Endodermal cell (in vitro differentiated cells): Measurements from ENCODE around the gene CELF4. TPM values are rescaled to one million over a fixed set of nuclear protein-coding genes. Genes with fewer than 3 reads are reported as not detected.

Experiments
- DNase-seq: peaks from one replicate; pipeline ENCODE4 v3.0.0-alpha.2; 2017
- H3K27ac ChIP-seq: 2 replicates; pipeline ENCODE4 v1.5.1; 2013; ENCODE audit warnings: mild to moderate bottlenecking, low read depth, low read length, moderate library complexity
- H3K27me3 ChIP-seq: 2 replicates; pipeline ENCODE4 v1.6.1; 2013; ENCODE audit warnings: mild to moderate bottlenecking, low read length, moderate library complexity; ENCODE audit not compliant: insufficient read depth, control insufficient read depth, poor library complexity, severe bottlenecking
- H3K36me3 ChIP-seq: 2 replicates; pipeline ENCODE4 v1.7.0; 2013; ENCODE audit warnings: mild to moderate bottlenecking, low read length, moderate library complexity; ENCODE audit not compliant: control insufficient read depth, insufficient read depth
- H3K4me1 ChIP-seq: one replicate; pipeline ENCODE4 v1.7.0; 2013; ENCODE audit warnings: low read length; ENCODE audit not compliant: control insufficient read depth, insufficient read depth
- H3K4me3 ChIP-seq: 2 replicates; pipeline ENCODE4 v1.5.1; 2013; ENCODE audit warnings: mild to moderate bottlenecking, low read length, moderate library complexity
- H3K9ac ChIP-seq: 2 replicates; pipeline ENCODE4 v1.6.1; 2013; ENCODE audit warnings: mild to moderate bottlenecking, low read length, moderate library complexity; ENCODE audit not compliant: poor library complexity, severe bottlenecking; ENCODE audit errors: extremely low read depth
- H3K9me3 ChIP-seq: 2 replicates; pipeline ENCODE4 v1.6.1; 2013; ENCODE audit warnings: mild to moderate bottlenecking, low read length, moderate library complexity; ENCODE audit not compliant: control insufficient read depth
- H3K27ac Mint-ChIP-seq: 2 replicates; pipeline ENCODE4 v1.8.0; 2020; ENCODE audit warnings: mixed read lengths
- H3K27me3 Mint-ChIP-seq: 2 replicates; pipeline ENCODE4 v1.8.0; 2021; ENCODE audit warnings: mild to moderate bottlenecking, mixed read lengths; ENCODE audit not compliant: insufficient read depth
- H3K36me3 Mint-ChIP-seq: 2 replicates; pipeline ENCODE4 v1.8.0; 2020; ENCODE audit warnings: low read depth, mixed read lengths
- H3K4me1 Mint-ChIP-seq: 2 replicates; pipeline ENCODE4 v1.8.0; 2020; ENCODE audit warnings: mixed read lengths
- H3K4me3 Mint-ChIP-seq: 2 replicates; pipeline ENCODE4 v1.8.0; 2020; ENCODE audit warnings: mild to moderate bottlenecking, moderate library complexity, mixed read lengths
- H3K9me3 Mint-ChIP-seq: 2 replicates; pipeline ENCODE4 v1.8.0; 2020; ENCODE audit warnings: mild to moderate bottlenecking, mixed read lengths
- CTCF ChIP-seq: fragments of 200-600 bp; sonication (generic); conservative IDR thresholded peaks from 2 replicates; pipeline ENCODE4 v1.5.0; 2021; ENCODE audit warnings: antibody characterized with exemption, mild to moderate bottlenecking
- WGBS, 2 experiments: methylation state at CpG; one replicate each; pipeline versions ENCODE4 v1.1.5 to v1.1.7; 2013; ENCODE audit warnings: missing lambda C conversion rate in 2 of 2, mixed read lengths in 1 of 2; ENCODE audit not compliant: insufficient coverage in 1 of 2, insufficient read length in 1 of 2; 5-methylcytosine and 5-hydroxymethylcytosine counted together
- total RNA-seq, 2 donors: library from RNA; stranded (reverse); fragmentation: NEBNext Ultra II Directional in 1 of 2; extraction: Animal tissue kit (Norgen Biotek cat#: 25700) in 1 of 2; gene quantifications; 2 replicates in 1 of 2; 3 replicates in 1 of 2; pipeline ENCODE4 v1.2.1, GENCODE V29; 2021

The CELF4 gene
- total RNA-seq, 2 donors from 2014 or later, result 5.7 to 6.7 TPM

- H3K27me3 ChIP-seq, result no peaks in the 10 kb centered on the region
- no peak for TF ChIP-seq CTCF
- Mint-ChIP-seq H3K36me3 (no peaks in the 10 kb centered on the region), H3K27ac (no peak overlapping the region), H3K9me3 (no peaks in the 10 kb centered on the region), H3K4me3 (no peak overlapping the region), H3K27me3 (peaks cover 3% of the 10 kb centered on the region), H3K4me1 (peaks cover 2% of the 10 kb centered on the region)
- no peak overlapping the region for H3K9ac ChIP-seq
- no peaks in the 10 kb centered on the region for H3K4me1 ChIP-seq
- no peak for DNase-seq
- no peak overlapping the region for H3K4me3 ChIP-seq
- WGBS, 2 experiments, result 89 to 91% methylated on average over 8 to 10 of the region's 10 CpGs
- no peaks in the 10 kb centered on the region for H3K36me3 ChIP-seq
- no peaks in the 10 kb centered on the region for H3K9me3 ChIP-seq
- no peak overlapping the region for H3K27ac ChIP-seq
Measured at GRCh38 chr18:37499913-37500312, 65.7 kb downstream of the CELF4 start.

- Histone ChIP-seq H3K4me1 (no peaks in the 10 kb centered on the region), H3K36me3 (no peaks in the 10 kb centered on the region), H3K27ac (peak overlapping the region; percentile 63), H3K4me3 (no peak overlapping the region), H3K9ac (no peak overlapping the region), H3K27me3 (no peaks in the 10 kb centered on the region), H3K9me3 (no peaks in the 10 kb centered on the region)
- Mint-ChIP-seq H3K4me1 (peaks cover 2% of the 10 kb centered on the region), H3K9me3 (no peaks in the 10 kb centered on the region), H3K4me3 (no peak overlapping the region), H3K27ac (no peak overlapping the region), H3K27me3 (peaks cover 3% of the 10 kb centered on the region), H3K36me3 (no peaks in the 10 kb centered on the region)
- WGBS, 2 experiments, result 67 to 75% methylated on average over 3 to 4 of the region's 4 CpGs
- DNase-seq, result no peak
- no peak for TF ChIP-seq CTCF
Measured at GRCh38 chr18:37499044-37499443, 66.6 kb downstream of the CELF4 start.

GRCh38 chr18:37497853-37498518 lies 67.6 kb downstream of the CELF4 start:
- no peak for DNase-seq
- no peak overlapping the region for H3K4me3 Mint-ChIP-seq
- peaks cover 2% of the 10 kb centered on the region for H3K27me3 Mint-ChIP-seq
- H3K4me1 ChIP-seq, result no peaks in the 10 kb centered on the region
- 83 to 96% methylated on average over 1 of the region's 1 CpG for whole genome bisulfite sequencing, 2 experiments
- H3K4me3 ChIP-seq, result no peak overlapping the region
- H3K27me3 ChIP-seq, result no peaks in the 10 kb centered on the region
- no peaks in the 10 kb centered on the region for H3K9me3 ChIP-seq
- H3K27ac ChIP-seq, result no peak overlapping the region
- no peaks in the 10 kb centered on the region for H3K36me3 ChIP-seq
- no peak for TF ChIP-seq CTCF
- H3K36me3 Mint-ChIP-seq, result no peaks in the 10 kb centered on the region
- no peak overlapping the region for H3K27ac Mint-ChIP-seq
- peaks cover 6% of the 10 kb centered on the region for H3K4me1 Mint-ChIP-seq
- H3K9ac ChIP-seq, result no peak overlapping the region
- H3K9me3 Mint-ChIP-seq, result no peaks in the 10 kb centered on the region
